GM12875 (cell line): ENCODE results near the gene PLOD1.

Experiments used
- H3K4me3 ChIP-seq: one replicate; pipeline ENCODE4 v1.5.1; 2011; ENCODE audit warnings: low read depth, low read length, control low read depth
- TF ChIP-seq, protein P1 (sequence below): IDR thresholded peaks from 2 replicates; pipeline ENCODE4 v1.5.1; 2011; ENCODE audit warnings: low read depth, mild to moderate bottlenecking, control low read depth, inconsistent platforms, low read length, moderate library complexity, borderline replicate concordance; ENCODE audit not compliant: insufficient read depth

Gene PLOD1

DNA sequence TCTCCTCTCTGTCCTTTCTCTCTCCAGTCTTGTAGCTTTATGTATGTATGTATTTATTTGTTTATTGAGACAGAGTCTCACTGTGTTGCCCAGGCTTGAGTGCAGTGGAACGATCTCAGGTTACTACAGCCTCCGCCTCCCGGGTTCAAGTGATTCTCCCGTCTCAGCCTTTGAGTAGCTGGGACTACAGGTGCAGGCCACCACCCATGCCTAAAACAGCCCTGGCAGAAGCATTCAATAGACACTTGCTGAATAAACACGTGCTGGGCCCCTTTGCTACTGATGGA is 10.7 kb upstream of the PLOD1 start:
- TF ChIP-seq, protein P1, sequence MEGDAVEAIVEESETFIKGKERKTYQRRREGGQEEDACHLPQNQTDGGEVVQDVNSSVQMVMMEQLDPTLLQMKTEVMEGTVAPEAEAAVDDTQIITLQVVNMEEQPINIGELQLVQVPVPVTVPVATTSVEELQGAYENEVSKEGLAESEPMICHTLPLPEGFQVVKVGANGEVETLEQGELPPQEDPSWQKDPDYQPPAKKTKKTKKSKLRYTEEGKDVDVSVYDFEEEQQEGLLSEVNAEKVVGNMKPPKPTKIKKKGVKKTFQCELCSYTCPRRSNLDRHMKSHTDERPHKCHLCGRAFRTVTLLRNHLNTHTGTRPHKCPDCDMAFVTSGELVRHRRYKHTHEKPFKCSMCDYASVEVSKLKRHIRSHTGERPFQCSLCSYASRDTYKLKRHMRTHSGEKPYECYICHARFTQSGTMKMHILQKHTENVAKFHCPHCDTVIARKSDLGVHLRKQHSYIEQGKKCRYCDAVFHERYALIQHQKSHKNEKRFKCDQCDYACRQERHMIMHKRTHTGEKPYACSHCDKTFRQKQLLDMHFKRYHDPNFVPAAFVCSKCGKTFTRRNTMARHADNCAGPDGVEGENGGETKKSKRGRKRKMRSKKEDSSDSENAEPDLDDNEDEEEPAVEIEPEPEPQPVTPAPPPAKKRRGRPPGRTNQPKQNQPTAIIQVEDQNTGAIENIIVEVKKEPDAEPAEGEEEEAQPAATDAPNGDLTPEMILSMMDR = no peak
- no peak overlapping the region for H3K4me3 ChIP-seq

- TF ChIP-seq, protein P1 = no peak
- peak overlapping the region; percentile 61 for H3K4me3 ChIP-seq
Observed at GRCh38 chr1:11924334-11925195, 10.0 kb upstream of the PLOD1 start.

DNA sequence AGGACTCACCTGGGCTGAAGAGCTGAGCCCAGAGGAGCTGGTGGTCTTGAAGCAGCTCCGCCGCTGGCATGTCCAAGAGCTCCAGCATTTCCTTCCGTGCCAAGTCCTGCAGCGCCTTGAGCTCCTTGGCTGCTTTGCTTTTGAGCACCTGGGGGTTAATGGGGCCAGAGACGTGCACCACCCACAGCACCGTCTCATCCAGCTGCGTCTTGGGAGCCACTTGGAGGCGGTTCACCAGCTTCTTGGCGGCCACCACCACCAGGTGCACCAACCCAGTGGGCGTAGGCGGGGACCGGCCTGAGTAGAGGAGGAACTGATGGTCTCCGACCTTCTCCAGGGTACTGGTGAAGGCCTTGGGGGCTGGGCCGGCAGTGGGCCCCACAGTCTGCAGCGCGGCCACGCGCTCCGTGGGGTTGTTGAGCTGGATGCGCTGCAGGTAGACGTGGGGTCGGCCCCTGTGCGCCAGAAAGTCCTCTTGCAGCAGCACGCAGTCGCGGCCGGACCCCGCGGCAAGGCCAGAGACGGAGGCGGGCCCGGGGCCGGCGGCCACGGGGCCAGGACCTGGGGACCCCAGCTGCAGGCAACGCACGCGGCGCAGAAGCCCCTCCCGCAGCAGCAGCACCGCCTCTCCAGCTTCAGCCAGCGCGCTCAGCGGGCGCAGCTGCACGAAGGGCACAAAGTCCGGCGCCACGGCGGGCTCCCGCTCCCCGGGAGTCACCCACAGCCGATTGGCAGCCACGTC is 9.2 kb upstream of the PLOD1 start:
- peak overlapping the region; percentile 61 for H3K4me3 ChIP-seq

DNA sequence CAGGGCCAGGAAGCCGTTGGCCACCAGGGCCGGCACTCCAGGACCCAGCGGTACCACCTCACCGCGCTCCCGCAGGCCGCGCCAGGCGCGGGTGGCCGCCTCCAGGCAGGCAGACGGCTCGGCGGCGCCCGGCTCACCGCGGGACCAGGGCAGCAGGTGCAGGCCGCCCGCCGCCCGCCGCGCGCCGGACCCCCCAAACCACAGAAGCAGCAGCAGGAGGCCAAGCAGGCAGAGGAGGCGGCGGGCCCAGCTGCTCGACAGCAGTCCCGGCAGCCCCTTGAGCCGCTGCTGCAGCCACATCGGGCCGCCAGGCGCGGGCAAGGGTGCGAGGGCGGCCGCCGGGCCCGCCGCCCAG is 8.6 kb upstream of the PLOD1 start:
- TF ChIP-seq, protein P1 = no peak
- H3K4me3 ChIP-seq = peak overlapping the region; percentile 61

- TF ChIP-seq, protein P1 = no peak
- no peak overlapping the region for H3K4me3 ChIP-seq
Observed at GRCh38 chr1:11927866-11928592, 6.5 kb upstream of the PLOD1 start.

GRCh38 chr1:11929849-11930248 is 4.7 kb upstream of the PLOD1 start:
- H3K4me3 ChIP-seq = no peak overlapping the region
- TF ChIP-seq, protein P1 = no peak

DNA sequence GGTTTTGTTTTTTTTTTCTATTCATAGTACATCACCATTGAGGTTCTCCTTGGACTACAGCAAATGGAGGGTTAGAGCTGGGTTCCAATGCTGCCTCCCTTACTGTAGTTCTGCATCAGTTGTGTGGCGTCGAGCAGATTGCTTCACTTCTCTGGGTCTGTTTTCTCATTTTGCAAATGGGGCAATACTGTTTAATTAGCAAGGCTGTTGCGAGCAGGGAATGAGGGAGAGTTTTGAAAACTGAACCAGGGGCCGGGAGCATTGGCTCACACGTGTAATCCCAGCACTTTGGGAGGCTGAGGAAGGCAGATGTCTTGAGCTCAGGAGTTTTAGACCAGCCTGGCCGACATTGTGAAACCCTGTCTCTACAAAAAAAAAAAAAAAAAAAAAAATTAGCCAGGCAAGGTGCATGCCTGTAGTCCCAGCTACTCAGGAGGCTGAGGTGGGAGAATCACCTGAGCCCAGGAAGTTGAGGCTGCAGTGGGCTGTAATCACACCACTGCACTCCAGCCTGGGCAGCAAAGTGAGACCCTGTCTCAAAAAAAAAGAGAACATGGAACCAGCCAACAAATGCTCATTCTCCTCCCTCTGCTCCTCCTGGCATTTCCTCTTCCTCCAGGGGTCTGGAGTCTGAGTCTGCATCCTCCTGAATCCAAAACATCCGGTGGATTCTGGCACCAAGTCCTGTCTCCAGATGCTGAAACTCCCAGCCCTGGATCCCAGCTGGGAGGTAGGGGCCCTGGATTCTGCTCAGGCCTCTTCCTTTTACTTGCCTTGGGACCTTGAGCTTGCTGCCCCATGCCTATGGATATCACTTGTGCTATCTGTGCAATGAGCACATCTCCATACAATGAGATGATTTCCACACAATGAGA is 3.7 kb upstream of the PLOD1 start:
- no peak overlapping the region for H3K4me3 ChIP-seq

More for the DNA sequence above, 3.7 kb upstream of the PLOD1 start:
- TF ChIP-seq, protein P1 = no peak
